GM12801 (cell line): ENCODE data around the gene ANKMY2.

Source experiments
- CTCF ChIP-seq: IDR thresholded peaks from one replicate; pipeline ENCODE4 v1.5.1; 2011; ENCODE audit warnings: control low read depth; ENCODE audit not compliant: insufficient read length; ENCODE audit errors: extremely low read depth

The ANKMY2 gene

DNA sequence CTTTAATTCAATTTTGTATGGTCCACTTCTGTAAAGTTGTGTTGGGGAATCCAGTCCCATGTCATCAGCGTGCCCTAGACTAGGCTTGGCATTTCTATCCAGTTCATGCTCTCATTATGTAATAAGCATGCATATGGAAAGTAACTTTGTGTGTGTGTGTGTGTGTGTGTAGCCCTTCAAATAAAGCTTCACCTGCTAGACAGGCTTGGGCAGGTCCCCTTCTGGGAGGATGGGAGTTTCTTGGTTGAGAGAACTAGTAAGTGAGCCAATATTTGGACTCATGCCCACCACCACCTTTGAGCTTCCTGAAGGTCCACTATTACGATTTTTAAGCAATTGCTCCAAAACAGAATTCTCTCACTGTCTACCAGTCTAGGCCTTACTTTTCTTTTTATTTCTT lies 7.3 kb upstream of the ANKMY2 start:
- TF ChIP-seq CTCF = no peak

DNA sequence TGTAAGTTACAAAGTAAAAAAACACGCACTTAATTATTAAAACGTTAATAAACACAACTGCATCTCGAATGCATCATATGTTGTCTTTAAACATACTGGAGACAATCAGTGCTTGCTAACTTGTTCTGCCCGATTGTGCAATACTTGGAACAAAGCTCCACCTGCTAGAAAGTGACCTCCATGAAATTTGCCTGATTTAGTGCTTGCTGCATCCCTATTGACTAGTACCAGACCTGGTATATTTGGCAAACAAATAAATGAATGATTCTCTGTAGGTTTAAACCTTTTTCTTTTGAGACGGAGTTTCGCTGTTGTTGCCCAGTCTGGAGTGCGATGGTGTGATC lies 6.7 kb upstream of the ANKMY2 start:
- no peak for TF ChIP-seq CTCF

DNA sequence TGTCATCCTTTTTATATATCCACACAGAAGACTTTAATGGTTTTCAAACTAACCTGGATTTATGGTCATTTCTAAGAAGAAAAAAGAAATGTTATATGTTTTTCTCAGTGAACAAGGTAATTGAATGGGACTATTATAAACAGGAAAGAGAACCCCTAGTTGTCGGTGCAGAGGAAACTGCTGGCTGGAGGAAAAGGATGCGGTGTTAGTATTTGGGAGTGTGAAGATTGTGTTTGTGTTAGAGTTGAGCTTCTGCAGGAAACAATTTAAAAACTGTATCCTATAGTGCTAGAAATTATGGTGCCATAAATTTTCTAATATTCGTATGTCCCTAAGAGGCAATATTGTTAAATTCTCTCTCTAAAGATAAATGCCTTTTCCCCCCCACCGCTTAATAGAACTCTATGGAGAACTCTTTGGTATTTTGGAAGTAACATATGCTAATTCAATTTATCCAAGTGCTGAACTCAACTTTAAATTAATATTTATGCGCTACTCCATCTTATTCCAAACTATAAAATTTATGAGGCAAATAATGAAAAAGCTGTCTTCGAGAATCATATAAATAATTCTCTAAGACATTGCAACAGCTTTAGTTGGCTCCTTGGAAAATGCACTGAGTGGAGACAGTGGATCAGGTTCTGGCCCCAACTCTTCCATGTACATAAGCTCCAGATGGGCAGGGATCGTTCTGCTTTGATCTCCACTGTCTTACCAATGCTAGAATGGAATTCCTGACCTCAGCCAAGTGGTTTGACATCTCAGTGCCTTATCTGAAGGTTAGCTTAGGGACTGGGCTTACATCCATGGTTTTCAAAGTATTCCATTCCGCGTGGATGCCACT lies 6.1 kb upstream of the ANKMY2 start:
- TF ChIP-seq CTCF = no peak

- TF ChIP-seq CTCF = no peak
These were observed 4.7 kb upstream of the ANKMY2 start for GRCh38 chr7:16650266-16650665.

- no peak for TF ChIP-seq CTCF
These were observed 3.6 kb upstream of the ANKMY2 start for GRCh38 chr7:16649196-16649595.

GRCh38 chr7:16648551-16648950 lies 3.0 kb upstream of the ANKMY2 start:
- no peak for TF ChIP-seq CTCF

- TF ChIP-seq CTCF = no peak
These were observed 1.9 kb upstream of the ANKMY2 start for GRCh38 chr7:16647435-16647960.
